GM18868 (cell line): ENCODE results near the gene MUC21.
"Not testable (repeated sequence)": the region's sequence is repeated elsewhere in the genome, so short reads cannot be mapped to it uniquely, and the experiment has no call there.

Experiments used
- ATAC-seq: cut with Tn5 transposase; IDR thresholded peaks from one replicate; pipeline ENCODE4 v1.9.1; 2021; ENCODE audit warnings: mild to moderate bottlenecking, moderate library complexity; ENCODE audit not compliant: unreplicated experiment

MUC21 gene

GRCh38 chr6:31005249-31006020, 21.9 kb downstream of the MUC21 start:
- no peak for ATAC-seq

GRCh38 chr6:31007694-31008093, 24.2 kb downstream of the MUC21 start:
- ATAC-seq: no peak

GRCh38 chr6:31008165-31008564, 24.6 kb downstream of the MUC21 start:
- ATAC-seq: no peak

- ATAC-seq: no peak
Measured at GRCh38 chr6:31009731-31010130, 26.2 kb downstream of the MUC21 start.

DNA sequence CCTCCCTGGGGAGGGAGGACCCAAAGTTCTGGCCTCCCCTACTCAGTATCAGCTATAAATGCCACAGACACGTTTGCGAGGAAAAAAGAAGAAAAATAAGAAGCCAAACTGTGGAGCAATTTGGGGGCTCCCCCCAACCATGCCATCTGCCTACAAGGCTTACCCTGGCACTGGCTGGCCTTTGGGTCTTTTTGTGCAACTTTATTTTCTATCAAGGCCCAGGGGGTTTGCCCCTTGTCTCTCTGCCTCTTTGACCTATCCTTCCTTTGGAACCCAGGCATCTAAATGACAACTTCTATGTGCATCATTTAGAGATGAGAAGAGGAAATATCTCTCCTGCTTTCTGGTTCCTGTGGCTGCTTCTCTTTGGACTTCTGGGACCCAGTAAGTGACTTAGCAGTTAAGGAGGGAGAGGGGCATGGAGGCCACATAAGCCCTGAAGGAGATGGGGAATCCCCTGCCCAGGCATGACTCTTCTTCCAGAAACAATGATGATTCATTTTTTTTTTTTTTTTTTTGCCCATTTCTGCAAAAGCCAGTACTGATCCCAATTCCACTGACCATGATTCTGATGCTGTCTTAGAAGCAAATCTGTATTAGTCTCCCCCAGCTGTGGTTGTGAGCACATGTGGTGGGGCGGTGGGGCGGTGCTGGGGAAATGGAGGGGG, 27.0 kb downstream of the MUC21 start, which contains the start of gene MUC22:
TSS of gene MUC22 (plus strand) at position 82 of the 668 bp plus-strand sequence. CDS start at position 315, 233 bp downstream.
- ATAC-seq: no peak

GRCh38 chr6:31011153-31011552, 27.6 kb downstream of the MUC21 start:
- ATAC-seq: no peak

GRCh38 chr6:31016659-31017299, 33.3 kb downstream of the MUC21 start:
- no peak for ATAC-seq

DNA sequence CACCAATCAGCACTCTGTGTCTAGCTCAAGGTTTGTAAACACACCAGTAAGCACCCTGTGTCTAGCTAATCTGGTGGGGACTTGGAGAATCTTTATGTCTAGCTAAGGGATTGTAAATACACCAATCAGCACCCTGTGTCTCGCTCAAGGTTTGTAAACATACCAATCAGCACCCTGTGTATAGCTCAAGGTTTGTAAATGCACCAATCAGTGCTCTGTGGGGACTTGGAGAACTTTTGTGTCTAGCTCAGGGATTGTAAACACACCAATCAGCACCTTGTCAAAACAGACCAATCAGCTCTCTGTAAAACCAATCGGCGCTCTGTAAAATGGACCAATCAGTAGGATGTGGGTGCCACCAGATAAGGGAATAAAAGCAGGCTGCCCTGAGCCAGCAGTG, 33.9 kb downstream of the MUC21 start:
- not testable (repeated sequence) for ATAC-seq

GRCh38 chr6:31020057-31020456, 36.5 kb downstream of the MUC21 start:
- no peak for ATAC-seq

GRCh38 chr6:31020631-31021255, 37.2 kb downstream of the MUC21 start:
- ATAC-seq: not testable (repeated sequence)

GRCh38 chr6:31021705-31022531, 38.4 kb downstream of the MUC21 start:
- not testable (repeated sequence) for ATAC-seq

DNA sequence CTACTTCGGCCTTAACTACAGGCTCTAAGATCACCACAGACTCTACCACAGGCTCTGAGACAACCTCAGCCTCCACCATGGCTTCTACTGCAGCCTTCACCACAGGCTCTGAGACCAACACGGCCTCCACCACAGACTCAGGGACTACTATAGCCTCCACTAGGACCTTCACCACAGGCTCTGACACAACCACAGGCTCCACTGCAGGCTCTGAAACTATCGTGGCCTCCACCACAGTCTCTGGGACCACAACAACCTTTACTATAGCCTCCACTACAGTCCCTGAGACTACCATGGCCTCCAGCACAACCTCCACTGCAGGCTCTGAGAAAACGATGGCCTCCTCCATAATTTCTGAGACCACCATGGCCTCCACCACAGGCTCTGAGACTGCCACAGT, 42.1 kb downstream of the MUC21 start:
- no peak for ATAC-seq

GRCh38 chr6:31031095-31031494, 47.6 kb downstream of the MUC21 start:
- no peak for ATAC-seq

- ATAC-seq: no peak
Measured at GRCh38 chr6:31033075-31033474, 49.6 kb downstream of the MUC21 start.

DNA sequence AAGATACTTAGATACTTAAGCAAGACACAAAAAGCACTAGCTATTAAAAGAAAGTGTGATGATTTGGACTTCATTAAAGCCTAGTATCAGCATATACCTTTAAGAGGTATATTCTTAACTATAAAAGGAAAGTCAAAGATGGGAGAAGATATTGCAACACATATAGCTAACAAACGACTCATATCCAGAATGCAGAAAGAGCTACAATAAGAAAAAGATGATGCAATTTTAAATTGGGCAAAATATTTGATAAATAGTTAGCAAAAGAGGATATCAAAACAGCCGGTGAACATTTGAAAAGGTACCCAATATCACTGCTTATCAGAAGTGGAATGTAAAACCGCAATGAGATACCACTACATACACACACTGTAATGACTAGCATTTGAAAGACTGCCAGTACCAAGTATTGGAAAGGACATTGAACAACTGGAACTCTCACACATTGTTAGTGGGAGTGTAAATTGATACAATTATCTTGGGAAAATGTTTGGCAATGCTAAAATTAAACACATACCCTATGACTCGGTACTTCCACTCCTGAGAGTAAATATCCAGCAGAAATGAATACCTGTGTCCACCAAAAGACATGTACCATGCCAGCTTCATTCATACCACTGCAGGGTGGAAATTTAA, 52.5 kb downstream of the MUC21 start:
- ATAC-seq: no peak

DNA sequence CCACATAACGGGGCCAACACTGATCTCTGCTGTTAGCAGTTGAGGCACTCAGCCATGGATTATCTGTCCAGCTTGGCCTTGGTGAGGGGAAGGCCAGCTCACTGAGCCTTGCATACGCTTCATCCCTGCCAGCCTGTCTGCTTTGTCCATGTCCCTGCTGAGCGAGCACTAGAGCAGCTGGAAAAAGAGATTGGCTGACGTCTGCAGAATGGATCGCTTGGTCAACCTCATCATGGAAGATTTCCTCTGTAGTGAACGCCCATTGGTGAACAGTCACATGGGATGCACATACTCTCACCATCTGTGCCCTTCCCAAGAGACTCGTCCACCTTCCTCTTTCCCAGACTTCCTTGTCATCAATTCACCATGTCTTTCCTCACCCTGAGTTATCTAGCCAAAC, 53.7 kb downstream of the MUC21 start:
- no peak for ATAC-seq

- no peak for ATAC-seq
Measured at GRCh38 chr6:31037682-31038081, 54.2 kb downstream of the MUC21 start.

DNA sequence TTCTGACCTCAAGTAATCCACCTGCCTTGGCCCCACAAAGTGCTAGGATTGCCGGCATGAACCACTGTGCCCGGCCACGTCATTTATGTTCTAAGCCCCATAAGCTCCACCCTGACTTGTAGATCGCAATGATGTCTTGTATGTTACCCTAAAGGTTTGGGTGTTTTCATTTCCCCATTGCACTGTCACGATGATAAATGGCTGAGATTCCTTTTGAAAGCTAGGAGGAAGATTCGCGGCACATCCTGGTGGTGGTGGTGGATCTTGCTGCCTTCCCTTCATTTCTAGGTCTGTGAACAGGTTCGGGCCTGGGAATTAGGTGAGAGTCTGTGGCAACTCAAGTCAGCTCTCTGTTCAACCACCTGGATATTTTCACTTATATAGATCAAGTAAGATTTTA, 55.0 kb downstream of the MUC21 start:
- no peak for ATAC-seq
